Measurements from ENCODE around the gene NFATC2. TPM values are rescaled to one million over a fixed set of nuclear protein-coding genes. Genes with fewer than 3 reads are reported as not detected.
A peak's percentile ranks its signal among the peaks of the same experiment; 100 is the strongest.

The NFATC2 gene
- polyA plus RNA-seq, 1 of the 3 experiments (the other 2 are of a cell fraction) = 0.36 TPM

- H3K9me3 ChIP-seq = no peaks in the 10 kb centered on the region
- WGBS (ENCODE audit: low lambda C conversion rate) = 30% methylated on average over 1 of the region's 1 CpG
- ChIA-PET CTCF (interaction anchor here (0.6 to 1.5 kb wide), 2 partner anchors 187 to 188 kb away, joined by 5 to 6 read pairs; no protein-coding TSS in a partner anchor), POLR2A (no interaction called here)
- no peak overlapping the region for H2AFZ ChIP-seq (ENCODE audit: low read depth)
- no peak overlapping the region for H3K27ac ChIP-seq (ENCODE audit: low read depth in 2 of 2, low read length in 1 of 2)
- H3K4me1 ChIP-seq (ENCODE audit: control insufficient read depth in 1 of 2, insufficient read depth in 2 of 2, low read depth in 1 of 2, low read length in 1 of 2) = peaks cover 13 to 29% of the 10 kb centered on the region in 2 experiments
- no peak for DNase-seq
- no peaks in the 10 kb centered on the region for H3K36me3 ChIP-seq (replicated peaks in 1 of 2; ENCODE audit: control insufficient read depth in 1 of 2, insufficient read depth in 2 of 2, low read length in 1 of 2)
- H4K20me1 ChIP-seq (ENCODE audit: insufficient read depth) = peaks cover 14% of the 10 kb centered on the region; the same call in 1 of the 2 replicates
- peaks cover 20% of the 10 kb centered on the region for H3F3A ChIP-seq (replicated peaks; ENCODE audit: insufficient read depth)
- H3K9ac ChIP-seq = peak overlapping the region; percentile 98; the same call in 1 of the 2 replicates
- no peak for TF ChIP-seq EZH2phosphoT487 (IDR thresholded peaks at IDR 0.05; ENCODE audit: borderline replicate concordance, low read depth)
- no peak for TF ChIP-seq YY1 (IDR thresholded peaks at IDR 0.05; ENCODE audit: low read depth)
- no peak for TF ChIP-seq USF2 (IDR thresholded peaks at IDR 0.05; ENCODE audit: borderline replicate concordance, low read depth, low read length)
- no peaks in the 10 kb centered on the region for H3K9me2 ChIP-seq
- peak overlapping the region; percentile 98 for H3K4me2 ChIP-seq
- peaks cover 17% of the 10 kb centered on the region for H3K79me2 ChIP-seq (ENCODE audit: insufficient read depth)
- H3K4me3 ChIP-seq (ENCODE audit: low read depth in 2 of 2, low read length in 1 of 2) = no peak overlapping the region; a peak in 1 of 4 replicates
- H3K27me3 ChIP-seq (ENCODE audit: insufficient read depth) = no peaks in the 10 kb centered on the region
Measured at GRCh38 chr20:51560042-51560441, 17.5 kb upstream of the NFATC2 start.

- TF ChIP-seq GATA2 (CRISPR knock-in tag; IDR thresholded peaks at IDR 0.05) = no peak
- TF ChIP-seq FOXM1 (IDR thresholded peaks at IDR 0.05; ENCODE audit: low read depth) = no peak
- no peak for TF ChIP-seq YY1 (IDR thresholded peaks at IDR 0.05; ENCODE audit: low read depth)
- Histone ChIP-seq H4K20me1 (ENCODE audit: insufficient read depth) (peaks cover 3% of the 10 kb centered on the region; the same call in 1 of the 2 replicates), H3K79me2 (ENCODE audit: insufficient read depth) (peaks cover 6% of the 10 kb centered on the region), H3K27ac (ENCODE audit: low read depth in 2 of 2, low read length in 1 of 2) (no peak overlapping the region), H3K9ac (no peak overlapping the region), H3K9me2 (no peaks in the 10 kb centered on the region), H2AFZ (ENCODE audit: low read depth) (no peak overlapping the region), H3K4me3 (ENCODE audit: low read depth in 2 of 2, low read length in 1 of 2) (no peak overlapping the region), H3K36me3 (replicated peaks in 1 of 2; ENCODE audit: control insufficient read depth in 1 of 2, insufficient read depth in 2 of 2, low read length in 1 of 2) (no peaks in the 10 kb centered on the region), H3K9me3 (no peaks in the 10 kb centered on the region), H3K4me1 (ENCODE audit: control insufficient read depth in 1 of 2, insufficient read depth in 2 of 2, low read depth in 1 of 2, low read length in 1 of 2) (no peaks in the 10 kb centered on the region), H3K27me3 (ENCODE audit: insufficient read depth) (no peaks in the 10 kb centered on the region), H3K4me2 (no peak overlapping the region), H3F3A (replicated peaks; ENCODE audit: insufficient read depth) (no peaks in the 10 kb centered on the region)
- WGBS (ENCODE audit: low lambda C conversion rate) = 83% methylated on average over 11 of the region's 11 CpGs
- CTCF ChIA-PET = interaction anchor here (0.9 to 1.9 kb wide), 3 partner anchors 12 to 71 kb away, joined by 3 to 4 read pairs (median 3); partner anchors contain the start of gene NFATC2
- POLR2A ChIA-PET = no interaction called here
- no peak for DNase-seq
Measured at GRCh38 chr20:51554538-51555165, 12.1 kb upstream of the NFATC2 start.

GRCh38 chr20:51553897-51554486, 11.5 kb upstream of the NFATC2 start:
- no peaks in the 10 kb centered on the region for H3K4me1 ChIP-seq (ENCODE audit: control insufficient read depth in 1 of 2, insufficient read depth in 2 of 2, low read depth in 1 of 2, low read length in 1 of 2)
- H3K79me2 ChIP-seq (ENCODE audit: insufficient read depth) = no peaks in the 10 kb centered on the region; the same call in 1 of the 2 replicates
- H3F3A ChIP-seq (replicated peaks; ENCODE audit: insufficient read depth) = no peaks in the 10 kb centered on the region
- 62% methylated on average over 8 of the region's 8 CpGs for WGBS (ENCODE audit: low lambda C conversion rate)
- POLR2A ChIA-PET = no interaction called here
- no peaks in the 10 kb centered on the region for H3K36me3 ChIP-seq (replicated peaks in 1 of 2; ENCODE audit: control insufficient read depth in 1 of 2, insufficient read depth in 2 of 2, low read length in 1 of 2)
- no peak overlapping the region for H2AFZ ChIP-seq (ENCODE audit: low read depth)
- CTCF ChIA-PET = interaction anchor here (0.7 to 1.9 kb wide), 3 partner anchors 11 to 566 kb away, joined by 3 to 4 read pairs (median 3); partner anchors contain the start of gene NFATC2
- DNase-seq = no peak
- H3K27me3 ChIP-seq (ENCODE audit: insufficient read depth) = no peaks in the 10 kb centered on the region
- no peak overlapping the region for H3K9ac ChIP-seq
- no peaks in the 10 kb centered on the region for H3K9me2 ChIP-seq
- H3K9me3 ChIP-seq = no peaks in the 10 kb centered on the region
- H3K4me3 ChIP-seq (ENCODE audit: low read depth in 2 of 2, low read length in 1 of 2) = no peak overlapping the region
- no peaks in the 10 kb centered on the region; the same call in 1 of the 2 replicates for H4K20me1 ChIP-seq (ENCODE audit: insufficient read depth)
- no peak overlapping the region for H3K27ac ChIP-seq (ENCODE audit: low read depth in 2 of 2, low read length in 1 of 2)
- no peak overlapping the region for H3K4me2 ChIP-seq
- TF ChIP-seq SMC3 (IDR thresholded peaks at IDR 0.05; ENCODE audit: low read depth, low read length) = no peak
- no peak for TF ChIP-seq GABPA (IDR thresholded peaks at IDR 0.05; ENCODE audit: low read depth)
- no peak for TF ChIP-seq FOXJ3 (CRISPR knock-in tag; IDR thresholded peaks at IDR 0.05)
- no peak for TF ChIP-seq YY1 (IDR thresholded peaks at IDR 0.05; ENCODE audit: low read depth)
- no peak for TF ChIP-seq IRF3 (IDR thresholded peaks at IDR 0.05; ENCODE audit: low read depth, low read length)
- no peak for TF ChIP-seq CHD2 (IDR thresholded peaks at IDR 0.05; ENCODE audit: low read length, partially characterized antibody)
- TF ChIP-seq EP300 (IDR thresholded peaks at IDR 0.05; ENCODE audit: borderline replicate concordance in 1 of 2, low read depth in 1 of 2, low read length in 1 of 2) = no peak
- TF ChIP-seq POLR2AphosphoS5 (IDR thresholded peaks at IDR 0.05; ENCODE audit: low read depth, low read length) = no peak
- no peak for TF ChIP-seq RAD21 (IDR thresholded peaks at IDR 0.05; ENCODE audit: low read length)
- no peak for TF ChIP-seq MAX (IDR thresholded peaks at IDR 0.05; ENCODE audit: low read depth)
- TF ChIP-seq MXI1 (IDR thresholded peaks at IDR 0.05; ENCODE audit: low read depth, low read length) = no peak
- no peak for TF ChIP-seq MEF2A (IDR thresholded peaks at IDR 0.05; ENCODE audit: borderline replicate concordance, low read depth)
- no peak for TF ChIP-seq NFIC (IDR thresholded peaks at IDR 0.05; ENCODE audit: borderline replicate concordance)
- TF ChIP-seq NRF1 (IDR thresholded peaks at IDR 0.05; ENCODE audit: low read depth, low read length) = no peak
- TF ChIP-seq USF2 (IDR thresholded peaks at IDR 0.05; ENCODE audit: borderline replicate concordance, low read depth, low read length) = no peak
